ENCODE data around the gene FZD2. TPM values are rescaled to one million over a fixed set of nuclear protein-coding genes. Genes with fewer than 3 reads are reported as not detected.
"Not testable (repeated sequence)": the region's sequence is repeated elsewhere in the genome, so short reads cannot be mapped to it uniquely, and the experiment has no call there.

Gene FZD2
- total RNA-seq, 1 donor from 2014 or later: 54.4 TPM

DNA sequence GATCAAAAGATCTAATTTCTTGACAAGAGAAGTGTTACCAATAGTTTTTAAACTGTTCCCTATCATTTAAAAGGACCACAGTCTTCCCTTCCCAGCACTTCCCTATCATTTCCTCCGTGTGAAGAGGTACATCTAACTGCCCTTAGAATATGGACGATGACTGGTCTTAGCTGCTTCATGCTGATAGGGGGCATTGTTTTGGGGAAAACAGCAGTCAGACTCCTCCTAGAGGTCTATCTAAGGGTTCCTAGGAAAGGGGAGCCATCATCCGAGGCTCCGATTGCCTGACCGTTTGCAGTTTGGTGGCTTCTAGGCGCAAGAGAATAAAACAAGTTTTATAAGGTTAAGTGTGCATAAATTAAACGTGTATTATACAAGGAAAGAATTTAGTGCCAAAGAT is 7.1 kb downstream of the FZD2 start:
- H3K4me1 Mint-ChIP-seq (ENCODE audit: unreplicated experiment): peaks cover 32% of the 10 kb centered on the region
- H3K27me3 Mint-ChIP-seq: peaks cover 24% of the 10 kb centered on the region
- H3K9me3 Mint-ChIP-seq: peaks cover 6% of the 10 kb centered on the region
- TF ChIP-seq, protein P1, sequence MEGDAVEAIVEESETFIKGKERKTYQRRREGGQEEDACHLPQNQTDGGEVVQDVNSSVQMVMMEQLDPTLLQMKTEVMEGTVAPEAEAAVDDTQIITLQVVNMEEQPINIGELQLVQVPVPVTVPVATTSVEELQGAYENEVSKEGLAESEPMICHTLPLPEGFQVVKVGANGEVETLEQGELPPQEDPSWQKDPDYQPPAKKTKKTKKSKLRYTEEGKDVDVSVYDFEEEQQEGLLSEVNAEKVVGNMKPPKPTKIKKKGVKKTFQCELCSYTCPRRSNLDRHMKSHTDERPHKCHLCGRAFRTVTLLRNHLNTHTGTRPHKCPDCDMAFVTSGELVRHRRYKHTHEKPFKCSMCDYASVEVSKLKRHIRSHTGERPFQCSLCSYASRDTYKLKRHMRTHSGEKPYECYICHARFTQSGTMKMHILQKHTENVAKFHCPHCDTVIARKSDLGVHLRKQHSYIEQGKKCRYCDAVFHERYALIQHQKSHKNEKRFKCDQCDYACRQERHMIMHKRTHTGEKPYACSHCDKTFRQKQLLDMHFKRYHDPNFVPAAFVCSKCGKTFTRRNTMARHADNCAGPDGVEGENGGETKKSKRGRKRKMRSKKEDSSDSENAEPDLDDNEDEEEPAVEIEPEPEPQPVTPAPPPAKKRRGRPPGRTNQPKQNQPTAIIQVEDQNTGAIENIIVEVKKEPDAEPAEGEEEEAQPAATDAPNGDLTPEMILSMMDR (conservative IDR thresholded peaks at IDR 0.05): no peak
- peaks cover 24% of the 10 kb centered on the region for H3K36me3 Mint-ChIP-seq
- H3K4me3 Mint-ChIP-seq: no peak overlapping the region
- no peak for DNase-seq (ENCODE audit: extremely low spot score, unreplicated experiment)
- H3K27ac Mint-ChIP-seq: no peak overlapping the region

DNA sequence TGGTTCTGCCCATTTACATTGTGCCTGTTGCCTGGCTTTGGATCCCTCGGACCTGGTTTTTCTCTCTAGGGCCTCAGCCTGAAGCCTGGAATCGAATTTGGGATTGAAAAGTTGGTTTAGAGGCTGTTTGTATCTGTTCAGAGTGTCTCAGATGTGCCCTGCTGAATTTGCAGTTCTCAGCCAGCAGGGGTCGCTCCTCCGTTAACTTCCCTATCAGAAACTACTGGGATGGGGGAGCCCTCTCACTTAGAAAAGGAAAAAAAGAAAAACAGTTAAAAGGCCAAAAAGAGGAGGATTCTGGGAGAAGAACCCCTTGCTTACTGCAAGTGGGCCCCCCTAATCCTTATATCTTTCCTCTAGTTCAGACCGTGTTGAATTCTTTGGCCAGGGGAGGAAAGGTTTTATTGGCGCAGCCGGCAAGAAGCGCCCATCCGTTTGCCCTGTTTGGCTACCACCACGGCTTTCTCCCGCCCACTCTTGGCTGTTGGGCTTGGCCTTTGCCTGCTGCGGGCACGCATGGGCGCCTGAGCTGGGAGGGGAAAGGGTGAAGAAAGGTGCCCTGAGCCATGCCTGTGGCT is 8.7 kb downstream of the FZD2 start:
- Mint-ChIP-seq H3K4me1 (ENCODE audit: unreplicated experiment) (peaks cover 26% of the 10 kb centered on the region), H3K4me3 (no peak overlapping the region)

DNA sequence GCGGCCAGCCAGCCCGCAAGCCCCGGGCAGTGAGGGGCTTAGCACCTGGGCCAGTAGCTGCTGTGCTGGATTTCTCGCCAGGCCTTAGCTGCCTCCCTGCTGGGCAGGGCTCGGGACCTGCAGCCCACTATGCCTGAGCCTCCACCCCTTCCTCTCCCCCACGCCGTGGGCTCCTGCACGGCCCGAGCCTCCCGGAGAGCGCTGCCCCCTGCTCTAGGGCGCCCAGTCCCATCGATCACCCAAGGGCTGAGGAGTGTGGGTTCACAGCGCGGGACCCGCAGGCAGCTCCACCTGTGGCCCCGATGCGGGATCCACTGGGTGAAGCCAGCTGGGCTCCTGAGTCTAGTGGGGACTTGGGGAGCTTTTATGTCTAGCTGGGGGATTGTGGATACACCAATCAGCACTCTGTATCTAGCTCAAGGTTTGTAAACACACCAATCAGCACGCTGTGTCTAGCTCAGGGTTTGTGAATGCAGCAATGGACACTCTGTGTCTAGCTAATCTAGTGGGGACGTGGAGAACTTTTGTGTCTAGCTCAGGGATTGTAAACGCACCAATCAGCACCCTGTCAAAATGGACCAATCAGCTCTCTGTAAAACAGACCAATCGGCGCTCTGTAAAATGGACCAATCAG is 11.1 kb downstream of the FZD2 start:
- Mint-ChIP-seq H3K4me3 (peak overlapping the region; percentile 34), H3K27ac (peak overlapping the region; percentile 61)
- DNase-seq (ENCODE audit: extremely low spot score, unreplicated experiment); H3K36me3 Mint-ChIP-seq; H3K9me3 Mint-ChIP-seq; H3K27me3 Mint-ChIP-seq; H3K4me1 Mint-ChIP-seq (ENCODE audit: unreplicated experiment): not testable (repeated sequence)

More for the DNA sequence above, 8.7 kb downstream of the FZD2 start:
- TF ChIP-seq, protein P1 (conservative IDR thresholded peaks at IDR 0.05): peak; percentile 67
- Mint-ChIP-seq H3K36me3 (peaks cover 12% of the 10 kb centered on the region), H3K9me3 (peaks cover 6% of the 10 kb centered on the region), H3K27ac (no peak overlapping the region), H3K27me3 (peaks cover 9% of the 10 kb centered on the region)
- DNase-seq (ENCODE audit: extremely low spot score, unreplicated experiment): no peak

DNA sequence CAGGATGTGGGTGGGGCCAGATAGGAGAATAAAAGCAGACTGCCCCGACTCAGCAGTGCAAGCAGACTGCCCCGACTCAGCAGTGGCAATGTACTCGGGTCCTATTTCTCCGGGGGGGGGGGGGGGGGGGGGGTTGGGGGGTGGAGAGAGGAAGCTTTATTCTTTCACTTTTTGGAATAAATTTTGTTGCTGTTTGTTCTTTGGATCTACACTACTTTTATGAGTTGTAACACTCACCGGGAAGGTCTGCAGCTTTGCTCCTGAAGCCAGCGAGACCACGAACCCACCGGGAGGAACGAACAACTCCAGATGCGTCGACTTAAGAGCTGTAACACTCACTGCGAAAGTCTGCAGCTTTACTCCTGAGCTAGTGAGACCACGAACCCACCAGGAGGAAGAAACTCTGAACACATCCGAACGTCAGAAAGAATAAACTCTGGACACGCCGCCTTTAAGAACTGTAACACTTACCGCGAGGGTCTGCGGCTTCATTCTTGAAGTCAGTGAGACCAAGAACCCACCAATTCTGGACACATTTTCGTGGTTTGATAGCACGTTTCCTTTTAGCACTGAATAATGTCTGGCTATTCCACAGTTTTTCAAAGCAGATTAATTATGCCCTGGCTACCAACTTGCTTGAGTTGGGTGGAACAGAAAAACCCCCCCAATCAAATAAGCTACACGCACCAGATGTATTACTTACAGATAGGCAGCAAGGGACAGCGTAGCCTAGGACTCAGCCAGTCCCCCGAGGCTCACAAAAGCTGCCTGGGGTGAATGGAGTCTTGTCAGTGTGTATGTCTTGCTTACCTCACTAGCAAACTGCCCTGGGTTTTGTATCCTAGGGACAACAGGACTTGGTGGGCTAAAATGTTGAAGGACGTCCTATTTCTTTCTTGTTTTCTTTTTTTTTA is 11.9 kb downstream of the FZD2 start:
- H3K4me1 Mint-ChIP-seq (ENCODE audit: unreplicated experiment): peaks cover 6% of the 10 kb centered on the region
- DNase-seq (ENCODE audit: extremely low spot score, unreplicated experiment): no peak
- H3K4me3 Mint-ChIP-seq: peak overlapping the region; percentile 34
- H3K9me3 Mint-ChIP-seq: peaks cover 6% of the 10 kb centered on the region
- H3K36me3 Mint-ChIP-seq: peaks cover 3% of the 10 kb centered on the region
- TF ChIP-seq, protein P1 (conservative IDR thresholded peaks at IDR 0.05): no peak
- H3K27ac Mint-ChIP-seq: peak overlapping the region; percentile 61
- no peaks in the 10 kb centered on the region for H3K27me3 Mint-ChIP-seq

DNA sequence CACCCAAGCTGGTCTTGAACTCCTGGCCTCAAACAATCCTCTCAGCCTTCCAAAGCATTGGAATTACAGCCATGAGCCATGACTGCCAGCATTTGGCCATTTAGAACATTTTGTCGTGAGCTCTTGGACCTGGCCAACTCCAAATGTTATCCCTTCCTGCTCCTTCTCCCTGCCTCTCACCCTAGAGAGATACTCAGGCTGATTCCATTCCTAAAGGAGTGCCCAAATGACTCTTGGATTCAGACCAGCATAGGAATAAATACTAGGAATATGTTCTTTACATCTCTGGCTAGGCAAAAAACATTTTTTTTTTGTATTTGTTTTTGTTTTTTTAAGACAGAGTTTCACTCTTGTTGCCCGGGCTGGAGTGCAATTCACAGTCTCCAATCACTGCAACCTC is 15.5 kb downstream of the FZD2 start:
- H3K4me3 Mint-ChIP-seq: no peak overlapping the region
- H3K4me1 Mint-ChIP-seq (ENCODE audit: unreplicated experiment): peaks cover 7% of the 10 kb centered on the region
- no peaks in the 10 kb centered on the region for H3K9me3 Mint-ChIP-seq
- no peak for DNase-seq (ENCODE audit: extremely low spot score, unreplicated experiment)
- H3K36me3 Mint-ChIP-seq: no peaks in the 10 kb centered on the region
- H3K27ac Mint-ChIP-seq: no peak overlapping the region
- no peaks in the 10 kb centered on the region for H3K27me3 Mint-ChIP-seq
- TF ChIP-seq, protein P1 (conservative IDR thresholded peaks at IDR 0.05): no peak

DNA sequence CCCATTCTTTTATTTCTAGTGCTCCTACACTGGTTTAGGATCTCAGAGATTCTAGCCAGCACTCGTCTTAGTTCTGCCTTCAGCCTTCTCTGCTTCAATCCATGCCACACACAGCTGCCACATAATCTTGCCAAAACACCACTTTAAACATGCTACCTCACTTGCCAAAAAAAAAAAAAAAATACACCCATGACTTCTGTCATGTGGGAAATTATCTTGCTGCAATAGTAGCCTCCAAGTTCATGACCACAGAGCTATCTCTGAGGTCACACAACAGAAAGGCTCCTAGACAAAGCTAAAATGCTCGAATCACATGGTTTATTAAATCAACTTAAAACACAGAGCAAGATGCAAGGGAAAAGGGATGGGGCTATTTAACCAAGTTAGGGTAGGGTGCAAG is 18.1 kb downstream of the FZD2 start:
- Mint-ChIP-seq H3K9me3 (no peaks in the 10 kb centered on the region), H3K4me3 (no peak overlapping the region), H3K4me1 (ENCODE audit: unreplicated experiment) (peaks cover 6% of the 10 kb centered on the region), H3K36me3 (no peaks in the 10 kb centered on the region), H3K27ac (no peak overlapping the region), H3K27me3 (peaks cover 16% of the 10 kb centered on the region)
- TF ChIP-seq, protein P1 (conservative IDR thresholded peaks at IDR 0.05): no peak
- DNase-seq (ENCODE audit: extremely low spot score, unreplicated experiment): no peak
